ENCODE results near the gene C1GALT1C1L. TPM values are rescaled to one million over a fixed set of nuclear protein-coding genes. Genes with fewer than 3 reads are reported as not detected.
"Not testable (repeated sequence)": the region's sequence is repeated elsewhere in the genome, so short reads cannot be mapped to it uniquely, and the experiment has no call there.

Gene C1GALT1C1L
- total RNA-seq, 1 experiment from 2014 or later, result 3.0 TPM

- in situ Hi-C loops (cut with HindIII; ENCODE audit: low pct_unique_long_range_greater_than_20kb, low sequenced_read_pairs); DNase-seq (ENCODE audit: low read depth): not testable (repeated sequence)
Measured at GRCh38 chr2:43677783-43678182, 1.6 kb upstream of the C1GALT1C1L start.

- DNase-seq (ENCODE audit: low read depth), result no peak
- in situ Hi-C loops (cut with HindIII; ENCODE audit: low pct_unique_long_range_greater_than_20kb, low sequenced_read_pairs), result no loop called here
Measured at GRCh38 chr2:43675646-43676321, 445 bp downstream of the C1GALT1C1L start.

- DNase-seq (ENCODE audit: low read depth), result no peak
- in situ Hi-C loops (cut with HindIII; ENCODE audit: low pct_unique_long_range_greater_than_20kb, low sequenced_read_pairs), result no loop called here
Measured at GRCh38 chr2:43657241-43657640, 19.0 kb downstream of the C1GALT1C1L start.

- DNase-seq (ENCODE audit: low read depth), result no peak
- in situ Hi-C loops (cut with HindIII; ENCODE audit: low pct_unique_long_range_greater_than_20kb, low sequenced_read_pairs), result no loop called here
Measured at GRCh38 chr2:43653506-43653905, 22.7 kb downstream of the C1GALT1C1L start.

- in situ Hi-C loops (cut with HindIII; ENCODE audit: low pct_unique_long_range_greater_than_20kb, low sequenced_read_pairs), result loop anchor here (25.0 kb wide), 1 partner anchor 288 kb away; no protein-coding TSS in a partner anchor
- DNase-seq (ENCODE audit: low read depth), result no peak
Measured at GRCh38 chr2:43648994-43649701, 27.1 kb downstream of the C1GALT1C1L start.

GRCh38 chr2:43643680-43644079 lies 32.5 kb downstream of the C1GALT1C1L start:
- in situ Hi-C loops (cut with HindIII; ENCODE audit: low pct_unique_long_range_greater_than_20kb, low sequenced_read_pairs), result loop anchor here (25.0 kb wide), 1 partner anchor 294 kb away; no protein-coding TSS in a partner anchor
- DNase-seq (ENCODE audit: low read depth), result no peak

GRCh38 chr2:43642363-43642762 lies 33.9 kb downstream of the C1GALT1C1L start:
- no peak for DNase-seq (ENCODE audit: low read depth)
- in situ Hi-C loops (cut with HindIII; ENCODE audit: low pct_unique_long_range_greater_than_20kb, low sequenced_read_pairs), result loop anchor here (25.0 kb wide), 1 partner anchor 295 kb away; no protein-coding TSS in a partner anchor

- peak; percentile 91 for DNase-seq (ENCODE audit: low read depth)
Measured at GRCh38 chr2:43637030-43637803, 39.0 kb downstream of the C1GALT1C1L start, which contains the start of gene PLEKHH2. PLEKHH2 (plus strand) TSS chr2:43637260; CDS start chr2:43644674, 7,414 bp downstream.

GRCh38 chr2:43636621-43637020 lies 39.6 kb downstream of the C1GALT1C1L start:
- in situ Hi-C loops (cut with HindIII; ENCODE audit: low pct_unique_long_range_greater_than_20kb, low sequenced_read_pairs), result loop anchor here (25.0 kb wide), 1 partner anchor 301 kb away; no protein-coding TSS in a partner anchor

More at GRCh38 chr2:43637030-43637803, 39.0 kb downstream of the C1GALT1C1L start, which contains the start of gene PLEKHH2:
- in situ Hi-C loops (cut with HindIII; ENCODE audit: low pct_unique_long_range_greater_than_20kb, low sequenced_read_pairs), result loop anchor here (25.0 kb wide), 1 partner anchor 300 kb away; no protein-coding TSS in a partner anchor

GRCh38 chr2:43636153-43636552 lies 40.1 kb downstream of the C1GALT1C1L start:
- not testable (repeated sequence) for DNase-seq (ENCODE audit: low read depth)
- in situ Hi-C loops (cut with HindIII; ENCODE audit: low pct_unique_long_range_greater_than_20kb, low sequenced_read_pairs), result loop anchor here (25.0 kb wide), 1 partner anchor 301 kb away; no protein-coding TSS in a partner anchor

More at GRCh38 chr2:43636621-43637020, 39.6 kb downstream of the C1GALT1C1L start:
- DNase-seq (ENCODE audit: low read depth), result no peak

GRCh38 chr2:43634604-43635306 lies 41.5 kb downstream of the C1GALT1C1L start:
- in situ Hi-C loops (cut with HindIII; ENCODE audit: low pct_unique_long_range_greater_than_20kb, low sequenced_read_pairs), result loop anchor here (25.0 kb wide), 1 partner anchor 303 kb away; no protein-coding TSS in a partner anchor
- DNase-seq (ENCODE audit: low read depth), result peak; percentile 91

- in situ Hi-C loops (cut with HindIII; ENCODE audit: low pct_unique_long_range_greater_than_20kb, low sequenced_read_pairs), result loop anchor here (25.0 kb wide), 1 partner anchor 306 kb away; no protein-coding TSS in a partner anchor
- no peak for DNase-seq (ENCODE audit: low read depth)
Measured at GRCh38 chr2:43631618-43632317, 44.5 kb downstream of the C1GALT1C1L start.

Other genes with a start within 250 kb of the C1GALT1C1L start
- gene THADA, start 80.4 kb downstream of the C1GALT1C1L start, total RNA-seq (2014; rRNA removed; shearing (Covaris generic); ENCODE audit: low replicate concordance), result 15.4 and 30.0 TPM in 2 replicates
- 7.5 and 8.0 TPM in 2 replicates for gene PLEKHH2, start 39.2 kb downstream of the C1GALT1C1L start, total RNA-seq (2014; rRNA removed; shearing (Covaris generic); ENCODE audit: low replicate concordance)
- gene DYNC2LI1, start 97.6 kb upstream of the C1GALT1C1L start, total RNA-seq (2014; rRNA removed; shearing (Covaris generic); ENCODE audit: low replicate concordance), result 63.0 and 64.6 TPM in 2 replicates
- 0.14 TPM in 1 of 2 replicates, not detected in the other for gene ABCG5, start 162.4 kb upstream of the C1GALT1C1L start, total RNA-seq (2014; rRNA removed; shearing (Covaris generic); ENCODE audit: low replicate concordance)
- gene ABCG8, start 162.5 kb upstream of the C1GALT1C1L start, total RNA-seq (2014; rRNA removed; shearing (Covaris generic); ENCODE audit: low replicate concordance), result not detected in 2 replicates

All from Caki2 (cell line).